H1 (cell line): ENCODE results near the gene GFI1B. TPM values are rescaled to one million over a fixed set of nuclear protein-coding genes. Genes with fewer than 3 reads are reported as not detected.

ENCODE experiments used
- BCL11A ChIP-seq, 2 experiments: IDR thresholded peaks; one replicate each; pipeline ENCODE4 v1.6.1; 2011; ENCODE audit warnings: low read depth in 2 of 2, low read length in 2 of 2, mild to moderate bottlenecking in 2 of 2
- CBX5 ChIP-seq: fragments of 300-800, 300-1000 bp; sonication (generic); IDR thresholded peaks from 2 replicates; pipeline ENCODE4 v1.7.1; 2016; ENCODE audit warnings: antibody characterized with exemption, low read length, low read depth
- CEBPB ChIP-seq: IDR thresholded peaks from 2 replicates; pipeline ENCODE4 v1.6.1; 2012; ENCODE audit warnings: low read depth, low read length
- CHD1 ChIP-seq: IDR thresholded peaks from 2 replicates; pipeline ENCODE4 v1.6.1; 2012; ENCODE audit warnings: low read depth, low read length, improper control_type of control experiment
- KDM4A ChIP-seq: IDR thresholded peaks from one replicate; pipeline ENCODE4 v1.7.1; 2012; ENCODE audit warnings: low read depth, mild to moderate bottlenecking, moderate library complexity, low read length, inconsistent platforms; ENCODE audit not compliant: severe bottlenecking
- MAFK ChIP-seq: IDR thresholded peaks from 2 replicates; pipeline ENCODE4 v1.6.1; 2012; ENCODE audit warnings: low read depth, mild to moderate bottlenecking, improper control_type of control experiment, low read length
- NANOG ChIP-seq: IDR thresholded peaks from 2 replicates; pipeline ENCODE4 v1.6.1; 2011; ENCODE audit warnings: low read length, low read depth, mild to moderate bottlenecking, inconsistent platforms; ENCODE audit not compliant: insufficient read depth, poor library complexity, severe bottlenecking
- POLR2A ChIP-seq, 2 experiments: IDR thresholded peaks; 1 replicate in 1 of 2; 2 replicates in 1 of 2; pipeline ENCODE4 v1.6.1; 2011; ENCODE audit warnings: low read depth in 2 of 2, low read length in 2 of 2, mild to moderate bottlenecking in 2 of 2; ENCODE audit errors: control extremely low read depth in 1 of 2
- RAD21 ChIP-seq, 2 experiments: IDR thresholded peaks in 1 of 2; conservative IDR thresholded peaks in 1 of 2; 2 replicates each; pipeline ENCODE4 v1.6.1; 2011; ENCODE audit warnings: low read depth in 2 of 2, low read length in 2 of 2, improper control_type of control experiment in 1 of 2, inconsistent platforms in 1 of 2, mild to moderate bottlenecking in 1 of 2, moderate library complexity in 1 of 2
- ZNF274 ChIP-seq: IDR thresholded peaks from 2 replicates; pipeline ENCODE4 v1.7.0; 2012; ENCODE audit warnings: low read length, borderline replicate concordance; ENCODE audit errors: extremely low read depth
- polyA plus RNA-seq, 7 experiments: library from polyadenylated mRNA; depleted of rRNA in 3 of 7; stranded (reverse) in 5 of 7; unstranded in 2 of 7; fragments of >200 nt in 5 of 7; fragments of 200-250 nt in 2 of 7; gene quantifications; 1 replicate in 5 of 7; 2 replicates in 1 of 7; 4 replicates in 1 of 7; pipeline versions ENCODE4 v1.2.1 to v1.2.3, GENCODE V29; 2011 to 2013; ENCODE audit warnings: missing spikeins in 2 of 7, mixed read lengths in 2 of 7
- total RNA-seq: library from RNA; stranded (reverse); fragmentation: NEBNext Ultra II Directional; extraction: Animal tissue kit (Norgen Biotek cat#: 25700); gene quantifications from 2 replicates; pipeline ENCODE4 v1.2.1, GENCODE V29; 2021
- TF ChIP-seq, protein P1 (sequence below): fragments of 300-600 bp; sonication (generic); IDR thresholded peaks from 2 replicates; pipeline ENCODE4 v1.7.1; 2012; ENCODE audit warnings: low read length, moderate library complexity, mild to moderate bottlenecking, inconsistent platforms; ENCODE audit not compliant: insufficient replicate concordance

The GFI1B gene
- total and polyA plus RNA-seq, 2 of the 8 experiments (the other 6 are each of a cell fraction or from before 2014, with no cell fraction given) = 0.09 to 0.11 TPM

GRCh38 chr9:133003671-133004090, 25.2 kb downstream of the GFI1B start (continued):
- TF ChIP-seq POLR2A (IDR thresholded peaks at IDR 0.05; ENCODE audit: control extremely low read depth in 1 of 2, low read depth in 2 of 2, low read length in 2 of 2) (no peak), CBX5 (no peak), ZNF274 (no peak), RAD21 (IDR thresholded peaks at IDR 0.05 in 1 of 2, conservative IDR thresholded peaks at IDR 0.05 in 1 of 2; ENCODE audit: low read depth in 2 of 2, low read length in 2 of 2) (no peak), NANOG (peak; percentile 56), CHD1 (no peak), CEBPB (peak; percentile 87), MAFK (no peak), BCL11A (IDR thresholded peaks at IDR 0.05; ENCODE audit: low read depth in 2 of 2, low read length in 2 of 2) (no peak), KDM4A (no peak)
- TF ChIP-seq, protein P1, sequence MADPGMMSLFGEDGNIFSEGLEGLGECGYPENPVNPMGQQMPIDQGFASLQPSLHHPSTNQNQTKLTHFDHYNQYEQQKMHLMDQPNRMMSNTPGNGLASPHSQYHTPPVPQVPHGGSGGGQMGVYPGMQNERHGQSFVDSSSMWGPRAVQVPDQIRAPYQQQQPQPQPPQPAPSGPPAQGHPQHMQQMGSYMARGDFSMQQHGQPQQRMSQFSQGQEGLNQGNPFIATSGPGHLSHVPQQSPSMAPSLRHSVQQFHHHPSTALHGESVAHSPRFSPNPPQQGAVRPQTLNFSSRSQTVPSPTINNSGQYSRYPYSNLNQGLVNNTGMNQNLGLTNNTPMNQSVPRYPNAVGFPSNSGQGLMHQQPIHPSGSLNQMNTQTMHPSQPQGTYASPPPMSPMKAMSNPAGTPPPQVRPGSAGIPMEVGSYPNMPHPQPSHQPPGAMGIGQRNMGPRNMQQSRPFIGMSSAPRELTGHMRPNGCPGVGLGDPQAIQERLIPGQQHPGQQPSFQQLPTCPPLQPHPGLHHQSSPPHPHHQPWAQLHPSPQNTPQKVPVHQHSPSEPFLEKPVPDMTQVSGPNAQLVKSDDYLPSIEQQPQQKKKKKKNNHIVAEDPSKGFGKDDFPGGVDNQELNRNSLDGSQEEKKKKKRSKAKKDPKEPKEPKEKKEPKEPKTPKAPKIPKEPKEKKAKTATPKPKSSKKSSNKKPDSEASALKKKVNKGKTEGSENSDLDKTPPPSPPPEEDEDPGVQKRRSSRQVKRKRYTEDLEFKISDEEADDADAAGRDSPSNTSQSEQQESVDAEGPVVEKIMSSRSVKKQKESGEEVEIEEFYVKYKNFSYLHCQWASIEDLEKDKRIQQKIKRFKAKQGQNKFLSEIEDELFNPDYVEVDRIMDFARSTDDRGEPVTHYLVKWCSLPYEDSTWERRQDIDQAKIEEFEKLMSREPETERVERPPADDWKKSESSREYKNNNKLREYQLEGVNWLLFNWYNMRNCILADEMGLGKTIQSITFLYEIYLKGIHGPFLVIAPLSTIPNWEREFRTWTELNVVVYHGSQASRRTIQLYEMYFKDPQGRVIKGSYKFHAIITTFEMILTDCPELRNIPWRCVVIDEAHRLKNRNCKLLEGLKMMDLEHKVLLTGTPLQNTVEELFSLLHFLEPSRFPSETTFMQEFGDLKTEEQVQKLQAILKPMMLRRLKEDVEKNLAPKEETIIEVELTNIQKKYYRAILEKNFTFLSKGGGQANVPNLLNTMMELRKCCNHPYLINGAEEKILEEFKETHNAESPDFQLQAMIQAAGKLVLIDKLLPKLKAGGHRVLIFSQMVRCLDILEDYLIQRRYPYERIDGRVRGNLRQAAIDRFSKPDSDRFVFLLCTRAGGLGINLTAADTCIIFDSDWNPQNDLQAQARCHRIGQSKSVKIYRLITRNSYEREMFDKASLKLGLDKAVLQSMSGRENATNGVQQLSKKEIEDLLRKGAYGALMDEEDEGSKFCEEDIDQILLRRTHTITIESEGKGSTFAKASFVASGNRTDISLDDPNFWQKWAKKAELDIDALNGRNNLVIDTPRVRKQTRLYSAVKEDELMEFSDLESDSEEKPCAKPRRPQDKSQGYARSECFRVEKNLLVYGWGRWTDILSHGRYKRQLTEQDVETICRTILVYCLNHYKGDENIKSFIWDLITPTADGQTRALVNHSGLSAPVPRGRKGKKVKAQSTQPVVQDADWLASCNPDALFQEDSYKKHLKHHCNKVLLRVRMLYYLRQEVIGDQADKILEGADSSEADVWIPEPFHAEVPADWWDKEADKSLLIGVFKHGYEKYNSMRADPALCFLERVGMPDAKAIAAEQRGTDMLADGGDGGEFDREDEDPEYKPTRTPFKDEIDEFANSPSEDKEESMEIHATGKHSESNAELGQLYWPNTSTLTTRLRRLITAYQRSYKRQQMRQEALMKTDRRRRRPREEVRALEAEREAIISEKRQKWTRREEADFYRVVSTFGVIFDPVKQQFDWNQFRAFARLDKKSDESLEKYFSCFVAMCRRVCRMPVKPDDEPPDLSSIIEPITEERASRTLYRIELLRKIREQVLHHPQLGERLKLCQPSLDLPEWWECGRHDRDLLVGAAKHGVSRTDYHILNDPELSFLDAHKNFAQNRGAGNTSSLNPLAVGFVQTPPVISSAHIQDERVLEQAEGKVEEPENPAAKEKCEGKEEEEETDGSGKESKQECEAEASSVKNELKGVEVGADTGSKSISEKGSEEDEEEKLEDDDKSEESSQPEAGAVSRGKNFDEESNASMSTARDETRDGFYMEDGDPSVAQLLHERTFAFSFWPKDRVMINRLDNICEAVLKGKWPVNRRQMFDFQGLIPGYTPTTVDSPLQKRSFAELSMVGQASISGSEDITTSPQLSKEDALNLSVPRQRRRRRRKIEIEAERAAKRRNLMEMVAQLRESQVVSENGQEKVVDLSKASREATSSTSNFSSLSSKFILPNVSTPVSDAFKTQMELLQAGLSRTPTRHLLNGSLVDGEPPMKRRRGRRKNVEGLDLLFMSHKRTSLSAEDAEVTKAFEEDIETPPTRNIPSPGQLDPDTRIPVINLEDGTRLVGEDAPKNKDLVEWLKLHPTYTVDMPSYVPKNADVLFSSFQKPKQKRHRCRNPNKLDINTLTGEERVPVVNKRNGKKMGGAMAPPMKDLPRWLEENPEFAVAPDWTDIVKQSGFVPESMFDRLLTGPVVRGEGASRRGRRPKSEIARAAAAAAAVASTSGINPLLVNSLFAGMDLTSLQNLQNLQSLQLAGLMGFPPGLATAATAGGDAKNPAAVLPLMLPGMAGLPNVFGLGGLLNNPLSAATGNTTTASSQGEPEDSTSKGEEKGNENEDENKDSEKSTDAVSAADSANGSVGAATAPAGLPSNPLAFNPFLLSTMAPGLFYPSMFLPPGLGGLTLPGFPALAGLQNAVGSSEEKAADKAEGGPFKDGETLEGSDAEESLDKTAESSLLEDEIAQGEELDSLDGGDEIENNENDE = no peak
